ENCODE measurements around the gene ZNHIT2. TPM values are rescaled to one million over a fixed set of nuclear protein-coding genes. Genes with fewer than 3 reads are reported as not detected.

Gene ZNHIT2
- total RNA-seq, 1 donor from 2014 or later = 7.5 TPM

DNA sequence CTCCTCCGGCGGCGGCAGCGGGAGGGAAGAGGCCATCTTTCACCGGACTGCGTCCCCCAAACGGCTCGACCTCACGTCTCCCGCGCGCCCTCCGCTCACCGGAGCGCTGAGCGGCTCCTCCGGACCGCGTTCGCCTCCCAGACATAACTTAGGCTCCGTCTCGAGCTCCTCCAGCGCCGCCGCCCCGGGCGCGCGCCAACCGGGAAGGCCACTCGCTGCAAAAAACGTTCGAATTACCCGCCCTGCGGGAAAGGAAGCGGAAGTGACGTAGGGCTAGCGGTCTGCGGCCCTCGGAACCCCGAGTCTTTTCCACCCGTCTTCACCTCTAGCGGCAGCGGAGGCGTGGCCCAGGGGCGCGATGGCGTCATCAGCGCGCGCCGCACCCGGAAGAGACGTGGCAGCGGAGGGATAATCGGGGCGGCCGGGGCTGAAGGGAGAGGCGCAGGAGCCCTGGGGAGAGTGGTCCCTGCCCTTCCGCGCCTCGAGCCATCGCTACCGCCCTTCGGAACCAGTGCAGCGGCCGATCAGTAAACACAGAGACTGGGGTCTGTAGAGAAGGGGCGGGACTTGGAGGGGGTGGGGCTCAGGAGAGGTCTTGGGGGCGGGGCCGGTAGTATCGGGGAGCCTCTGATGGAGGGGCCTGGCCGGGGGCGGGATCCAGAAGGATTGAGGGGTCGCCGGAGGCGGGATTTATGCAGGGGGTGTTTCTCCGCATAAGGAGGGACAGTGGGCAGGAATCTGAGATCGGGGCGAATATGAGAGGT is 33.5 kb downstream of the ZNHIT2 start, which contains the start of the genes CDCA5 and ZFPL1:
Gene CDCA5, minus strand, starts transcription at position 207 of the 764 bp plus-strand sequence. Its CDS starts 62 bp downstream, at position 145.
Gene ZFPL1, plus strand, starts transcription at position 389 of the 764 bp plus-strand sequence. CDS start 477 bp downstream, outside the sequence.
- DNase-seq (peak; percentile 97), ATAC-seq (peak; percentile 97)
- intact Hi-C loops (cut with DNase I) = no loop called here
- no peaks in the 10 kb centered on the region for H3K9me3 ChIP-seq
- no peaks in the 10 kb centered on the region for H3K27me3 ChIP-seq
- peak within 1 kb of the TSS; percentile 90 for H3K27ac ChIP-seq
- H3K4me3 ChIP-seq = peak within 1 kb of the TSS; percentile 70
- TF ChIP-seq, protein P1, sequence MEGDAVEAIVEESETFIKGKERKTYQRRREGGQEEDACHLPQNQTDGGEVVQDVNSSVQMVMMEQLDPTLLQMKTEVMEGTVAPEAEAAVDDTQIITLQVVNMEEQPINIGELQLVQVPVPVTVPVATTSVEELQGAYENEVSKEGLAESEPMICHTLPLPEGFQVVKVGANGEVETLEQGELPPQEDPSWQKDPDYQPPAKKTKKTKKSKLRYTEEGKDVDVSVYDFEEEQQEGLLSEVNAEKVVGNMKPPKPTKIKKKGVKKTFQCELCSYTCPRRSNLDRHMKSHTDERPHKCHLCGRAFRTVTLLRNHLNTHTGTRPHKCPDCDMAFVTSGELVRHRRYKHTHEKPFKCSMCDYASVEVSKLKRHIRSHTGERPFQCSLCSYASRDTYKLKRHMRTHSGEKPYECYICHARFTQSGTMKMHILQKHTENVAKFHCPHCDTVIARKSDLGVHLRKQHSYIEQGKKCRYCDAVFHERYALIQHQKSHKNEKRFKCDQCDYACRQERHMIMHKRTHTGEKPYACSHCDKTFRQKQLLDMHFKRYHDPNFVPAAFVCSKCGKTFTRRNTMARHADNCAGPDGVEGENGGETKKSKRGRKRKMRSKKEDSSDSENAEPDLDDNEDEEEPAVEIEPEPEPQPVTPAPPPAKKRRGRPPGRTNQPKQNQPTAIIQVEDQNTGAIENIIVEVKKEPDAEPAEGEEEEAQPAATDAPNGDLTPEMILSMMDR (IDR thresholded peaks at IDR 0.05) = no peak
- peaks cover 35% of the 10 kb centered on the region for H3K36me3 ChIP-seq
- peaks cover 7% of the 10 kb centered on the region for H3K4me1 ChIP-seq

DNA sequence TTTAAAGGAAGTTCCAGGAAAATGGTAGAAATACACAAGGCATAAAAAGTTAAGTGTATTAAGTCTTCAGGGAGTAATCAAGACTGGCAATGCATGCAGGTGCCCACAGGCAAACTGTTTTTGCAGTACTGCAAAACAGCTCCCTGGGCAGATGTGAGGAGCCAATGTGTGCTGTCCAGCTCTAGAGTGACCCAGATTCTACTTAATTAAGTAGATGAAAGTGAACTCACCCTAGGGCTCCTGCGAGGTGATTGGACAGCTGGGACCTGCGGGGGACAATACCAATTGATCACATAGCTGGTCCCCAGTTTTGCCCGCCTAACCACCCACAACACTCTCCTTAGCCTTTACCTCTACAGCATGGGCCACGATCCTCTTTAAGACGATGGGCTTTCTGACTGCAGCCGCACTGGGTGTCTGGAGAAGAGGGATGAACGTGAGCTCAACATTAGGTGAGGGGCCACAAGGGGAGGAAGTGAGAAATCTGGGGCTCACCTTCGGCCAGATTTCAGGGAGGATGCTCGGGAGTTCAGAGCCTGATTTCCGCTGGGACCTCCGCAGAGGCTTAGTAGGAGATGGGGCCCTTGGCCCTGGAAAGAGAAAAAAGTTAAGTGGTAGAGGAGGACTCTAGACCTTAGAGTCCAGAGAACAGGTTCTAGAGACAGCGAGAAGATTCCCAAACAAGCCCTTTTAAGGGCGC is 34.2 kb downstream of the ZNHIT2 start:
- Histone ChIP-seq H3K4me1 (peaks cover 7% of the 10 kb centered on the region), H3K27me3 (no peaks in the 10 kb centered on the region), H3K4me3 (peak overlapping the region; percentile 70), H3K9me3 (no peaks in the 10 kb centered on the region), H3K27ac (peak overlapping the region; percentile 90), H3K36me3 (peaks cover 32% of the 10 kb centered on the region)
- no peak for ATAC-seq
- intact Hi-C loops (cut with DNase I) = no loop called here
- no peak for DNase-seq
- TF ChIP-seq, protein P1 (IDR thresholded peaks at IDR 0.05) = no peak

DNA sequence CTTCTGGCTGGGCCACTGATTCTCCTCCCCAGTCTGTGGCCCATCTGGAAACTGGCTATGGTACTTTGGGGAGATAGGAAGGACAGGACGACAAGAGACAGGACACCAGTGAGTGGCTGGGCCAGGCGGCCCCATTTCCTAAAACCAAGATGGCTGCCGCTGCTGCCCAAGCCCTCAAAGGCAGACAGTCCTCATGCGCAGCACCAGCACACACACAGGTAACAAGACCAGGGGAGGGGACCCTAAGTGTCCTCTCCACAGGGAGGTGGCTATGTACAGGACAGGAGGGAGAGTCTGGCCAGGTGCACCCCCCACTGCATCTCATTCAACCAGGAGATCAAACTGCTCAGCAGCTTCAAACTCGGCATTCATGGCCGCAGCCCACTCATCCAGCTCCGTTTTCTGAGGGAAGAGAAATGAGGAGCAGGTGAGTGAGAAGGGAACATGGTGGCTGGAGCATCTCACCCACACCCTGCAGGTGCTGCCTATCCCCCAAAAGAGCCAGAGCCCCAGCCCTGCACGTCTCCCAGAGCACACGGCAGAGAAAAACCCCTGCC is 38.6 kb downstream of the ZNHIT2 start:
- Histone ChIP-seq H3K9me3 (no peaks in the 10 kb centered on the region), H3K27me3 (no peaks in the 10 kb centered on the region), H3K36me3 (no peaks in the 10 kb centered on the region), H3K27ac (no peak overlapping the region), H3K4me3 (no peak overlapping the region), H3K4me1 (no peaks in the 10 kb centered on the region)
- no peak for ATAC-seq
- no peak for DNase-seq
- TF ChIP-seq, protein P1 (IDR thresholded peaks at IDR 0.05) = no peak
- intact Hi-C loops (cut with DNase I) = no loop called here

DNA sequence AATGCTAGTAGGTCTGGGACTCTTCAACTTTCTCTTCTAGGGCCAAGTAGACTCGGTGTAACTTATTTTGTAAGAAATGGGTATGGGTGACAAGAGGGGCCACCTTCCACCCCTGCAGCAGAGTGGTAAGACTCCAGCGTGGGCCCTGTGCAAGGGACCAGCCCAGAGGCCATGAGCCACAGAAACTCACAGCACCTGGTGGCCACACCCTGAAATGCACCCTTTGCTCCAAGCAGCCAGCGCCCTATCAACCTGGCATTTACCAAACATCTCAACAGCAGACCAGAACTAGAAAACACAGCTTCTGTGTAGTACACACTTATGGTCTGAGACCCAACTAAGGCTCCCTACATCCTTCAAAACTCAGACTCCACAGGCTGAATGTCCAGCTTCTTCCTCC is 39.4 kb downstream of the ZNHIT2 start:
- ATAC-seq (peak; percentile 88), DNase-seq (peak; percentile 78)
- H3K27ac ChIP-seq = no peak overlapping the region
- TF ChIP-seq, protein P1 (IDR thresholded peaks at IDR 0.05) = peak; percentile 56
- no peaks in the 10 kb centered on the region for H3K36me3 ChIP-seq
- H3K4me3 ChIP-seq = no peak overlapping the region
- intact Hi-C loops (cut with DNase I) = no loop called here
- no peaks in the 10 kb centered on the region for H3K27me3 ChIP-seq
- no peaks in the 10 kb centered on the region for H3K9me3 ChIP-seq
- H3K4me1 ChIP-seq = no peaks in the 10 kb centered on the region

DNA sequence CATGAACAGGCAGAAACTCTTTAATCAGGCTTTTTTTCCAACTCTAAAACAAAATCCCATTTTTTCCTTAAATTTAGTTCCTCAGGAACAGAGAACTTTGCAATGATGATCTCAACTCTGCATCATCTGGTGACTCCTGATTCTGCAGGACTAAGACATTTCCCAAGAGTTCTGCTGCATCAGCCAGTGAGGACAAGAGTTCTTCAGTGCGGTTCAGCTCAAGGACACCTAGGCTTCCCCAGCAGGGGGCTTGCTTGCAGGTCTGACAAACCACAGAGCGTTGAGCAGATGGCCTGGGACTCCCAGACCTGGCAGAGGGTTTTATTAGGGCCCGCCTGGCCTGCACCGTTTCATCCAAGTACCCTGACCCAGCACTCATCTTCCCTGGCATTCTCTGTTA is 40.0 kb downstream of the ZNHIT2 start:
- no peaks in the 10 kb centered on the region for H3K9me3 ChIP-seq
- ATAC-seq (no peak), DNase-seq (no peak)
- no peaks in the 10 kb centered on the region for H3K36me3 ChIP-seq
- intact Hi-C loops (cut with DNase I) = no loop called here
- TF ChIP-seq, protein P1 (IDR thresholded peaks at IDR 0.05) = no peak
- no peaks in the 10 kb centered on the region for H3K4me1 ChIP-seq
- no peak overlapping the region for H3K27ac ChIP-seq
- H3K27me3 ChIP-seq = no peaks in the 10 kb centered on the region
- H3K4me3 ChIP-seq = no peak overlapping the region
